ENCODE measurements around the gene FBL. TPM values are rescaled to one million over a fixed set of nuclear protein-coding genes. Genes with fewer than 3 reads are reported as not detected.

The FBL gene
- total and polyA plus RNA-seq, 2 of the 13 experiments (the other 11 are each of a cell fraction or from before 2014, with no cell fraction given): 153 to 468 TPM

DNA sequence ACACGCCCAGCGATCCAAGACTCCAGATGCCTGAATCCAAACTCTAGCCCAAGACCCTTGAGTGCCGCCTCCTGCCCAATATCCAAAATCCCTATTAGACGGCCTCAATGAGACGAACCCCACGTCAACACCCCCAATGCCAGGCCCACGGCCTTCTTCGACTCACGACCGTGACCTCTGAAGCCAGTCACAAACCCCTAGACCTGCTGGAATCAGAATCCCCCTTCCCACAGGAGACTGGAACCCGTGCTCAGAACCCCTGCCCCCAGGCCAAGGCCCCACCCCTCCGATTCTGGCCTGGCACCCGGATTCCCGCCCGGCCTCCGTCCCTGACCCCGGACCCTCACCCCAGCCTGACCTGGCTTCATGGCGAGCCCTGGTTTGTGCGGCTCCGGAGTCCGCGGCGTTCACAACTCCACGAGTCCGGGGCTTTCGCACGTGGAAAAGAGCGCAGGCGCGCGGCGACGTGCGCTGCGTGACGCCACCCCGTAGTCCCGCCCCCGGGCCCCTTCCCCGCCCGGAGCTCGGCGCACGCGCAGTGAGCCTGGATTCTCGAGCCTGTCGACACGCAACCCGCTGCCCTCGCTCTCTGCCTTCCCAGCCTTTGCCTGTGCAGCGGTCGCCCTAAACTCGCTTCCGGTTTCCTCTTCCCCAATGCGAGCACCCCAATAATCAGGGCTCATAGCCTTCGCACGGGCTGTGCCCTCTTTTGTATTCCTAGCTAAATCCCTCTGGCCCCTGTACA is at the start of gene FBL (continued):
- TF ChIP-seq ZNF597 (CRISPR knock-in tag; IDR thresholded peaks at IDR 0.05): no peak
- no peak for TF ChIP-seq SNAPC2 (CRISPR knock-in tag; IDR thresholded peaks at IDR 0.05)
- no peak for TF ChIP-seq HDAC2 (CRISPR knock-in tag; IDR thresholded peaks at IDR 0.05)
- TF ChIP-seq FOXA3 (CRISPR knock-in tag; IDR thresholded peaks at IDR 0.05): no peak; the same call in none of the 2 replicates
- TF ChIP-seq ZNF768 (CRISPR knock-in tag; IDR thresholded peaks at IDR 0.05): peak; percentile 61; the same call in 1 of the 2 replicates
- peak; percentile 65 for TF ChIP-seq GATAD1 (CRISPR knock-in tag; IDR thresholded peaks at IDR 0.05)
- TF ChIP-seq ZNF33B (CRISPR knock-in tag; IDR thresholded peaks at IDR 0.05): peak; percentile 32; the same call in 1 of the 2 replicates
- peak; percentile 58; the same call in 1 of the 2 replicates for TF ChIP-seq NRL (CRISPR knock-in tag; IDR thresholded peaks at IDR 0.05; ENCODE audit: borderline replicate concordance)
- no peak for TF ChIP-seq ZNF703 (CRISPR knock-in tag; IDR thresholded peaks at IDR 0.05; ENCODE audit: borderline replicate concordance)
- TF ChIP-seq ONECUT2 (CRISPR knock-in tag; IDR thresholded peaks at IDR 0.05): no peak; the same call in 1 of the 2 replicates
- TF ChIP-seq, protein P1, sequence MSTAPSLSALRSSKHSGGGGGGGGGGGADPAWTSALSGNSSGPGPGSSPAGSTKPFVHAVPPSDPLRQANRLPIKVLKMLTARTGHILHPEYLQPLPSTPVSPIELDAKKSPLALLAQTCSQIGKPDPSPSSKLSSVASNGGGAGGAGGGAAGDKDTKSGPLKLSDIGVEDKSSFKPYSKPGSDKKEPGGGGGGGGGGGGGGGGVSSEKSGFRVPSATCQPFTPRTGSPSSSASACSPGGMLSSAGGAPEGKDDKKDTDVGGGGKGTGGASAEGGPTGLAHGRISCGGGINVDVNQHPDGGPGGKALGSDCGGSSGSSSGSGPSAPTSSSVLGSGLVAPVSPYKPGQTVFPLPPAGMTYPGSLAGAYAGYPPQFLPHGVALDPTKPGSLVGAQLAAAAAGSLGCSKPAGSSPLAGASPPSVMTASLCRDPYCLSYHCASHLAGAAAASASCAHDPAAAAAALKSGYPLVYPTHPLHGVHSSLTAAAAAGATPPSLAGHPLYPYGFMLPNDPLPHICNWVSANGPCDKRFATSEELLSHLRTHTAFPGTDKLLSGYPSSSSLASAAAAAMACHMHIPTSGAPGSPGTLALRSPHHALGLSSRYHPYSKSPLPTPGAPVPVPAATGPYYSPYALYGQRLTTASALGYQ (CRISPR knock-in tag; IDR thresholded peaks at IDR 0.05): no peak
- TF ChIP-seq FOSL2 (CRISPR knock-in tag; IDR thresholded peaks at IDR 0.05): no peak
- peak; percentile 61; the same call in 1 of the 2 replicates for TF ChIP-seq PAX8 (CRISPR knock-in tag; IDR thresholded peaks at IDR 0.05; ENCODE audit: borderline replicate concordance)
- TF ChIP-seq HBP1 (CRISPR knock-in tag; IDR thresholded peaks at IDR 0.05; ENCODE audit: low read depth): peak; percentile 62; the same call in 1 of the 2 replicates
- TF ChIP-seq, protein P2, sequence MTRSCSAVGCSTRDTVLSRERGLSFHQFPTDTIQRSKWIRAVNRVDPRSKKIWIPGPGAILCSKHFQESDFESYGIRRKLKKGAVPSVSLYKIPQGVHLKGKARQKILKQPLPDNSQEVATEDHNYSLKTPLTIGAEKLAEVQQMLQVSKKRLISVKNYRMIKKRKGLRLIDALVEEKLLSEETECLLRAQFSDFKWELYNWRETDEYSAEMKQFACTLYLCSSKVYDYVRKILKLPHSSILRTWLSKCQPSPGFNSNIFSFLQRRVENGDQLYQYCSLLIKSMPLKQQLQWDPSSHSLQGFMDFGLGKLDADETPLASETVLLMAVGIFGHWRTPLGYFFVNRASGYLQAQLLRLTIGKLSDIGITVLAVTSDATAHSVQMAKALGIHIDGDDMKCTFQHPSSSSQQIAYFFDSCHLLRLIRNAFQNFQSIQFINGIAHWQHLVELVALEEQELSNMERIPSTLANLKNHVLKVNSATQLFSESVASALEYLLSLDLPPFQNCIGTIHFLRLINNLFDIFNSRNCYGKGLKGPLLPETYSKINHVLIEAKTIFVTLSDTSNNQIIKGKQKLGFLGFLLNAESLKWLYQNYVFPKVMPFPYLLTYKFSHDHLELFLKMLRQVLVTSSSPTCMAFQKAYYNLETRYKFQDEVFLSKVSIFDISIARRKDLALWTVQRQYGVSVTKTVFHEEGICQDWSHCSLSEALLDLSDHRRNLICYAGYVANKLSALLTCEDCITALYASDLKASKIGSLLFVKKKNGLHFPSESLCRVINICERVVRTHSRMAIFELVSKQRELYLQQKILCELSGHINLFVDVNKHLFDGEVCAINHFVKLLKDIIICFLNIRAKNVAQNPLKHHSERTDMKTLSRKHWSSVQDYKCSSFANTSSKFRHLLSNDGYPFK (CRISPR knock-in tag; IDR thresholded peaks at IDR 0.05; ENCODE audit: borderline replicate concordance): peak; percentile 34; the same call in 1 of the 2 replicates
- no peak for TF ChIP-seq ZNF354B (CRISPR knock-in tag; IDR thresholded peaks at IDR 0.05)
- TF ChIP-seq MED13 (CRISPR knock-in tag; IDR thresholded peaks at IDR 0.05): peak; percentile 65
- TF ChIP-seq E2F1 (CRISPR knock-in tag; IDR thresholded peaks at IDR 0.05): no peak; the same call in none of the 2 replicates
- TF ChIP-seq, protein P3, sequence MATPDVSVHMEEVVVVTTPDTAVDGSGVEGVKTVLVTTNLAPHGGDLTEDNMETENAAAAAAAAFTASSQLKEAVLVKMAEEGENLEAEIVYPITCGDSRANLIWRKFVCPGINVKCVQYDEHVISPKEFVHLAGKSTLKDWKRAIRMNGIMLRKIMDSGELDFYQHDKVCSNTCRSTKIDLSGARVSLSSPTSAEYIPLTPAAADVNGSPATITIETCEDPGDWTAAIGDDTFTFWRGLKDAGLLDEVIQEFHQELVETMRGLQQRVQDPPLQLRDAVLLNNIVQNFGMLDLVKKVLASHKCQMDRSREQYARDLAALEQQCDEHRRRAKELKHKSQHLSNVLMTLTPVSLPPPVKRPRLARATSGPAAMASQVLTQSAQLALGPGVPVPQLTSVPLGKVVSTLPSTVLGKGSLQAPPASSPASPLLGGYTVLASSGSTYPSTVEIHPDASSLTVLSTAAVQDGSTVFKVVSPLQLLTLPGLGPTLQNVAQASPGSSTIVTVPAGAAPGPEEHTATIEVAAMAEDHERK (CRISPR knock-in tag; IDR thresholded peaks at IDR 0.05; ENCODE audit: low read depth): peak; percentile 86
